ENCODE data around the gene MCHR1. TPM values are rescaled to one million over a fixed set of nuclear protein-coding genes. Genes with fewer than 3 reads are reported as not detected.

MCHR1 gene
- total RNA-seq, 1 donor from 2014 or later = 0.63 TPM

DNA sequence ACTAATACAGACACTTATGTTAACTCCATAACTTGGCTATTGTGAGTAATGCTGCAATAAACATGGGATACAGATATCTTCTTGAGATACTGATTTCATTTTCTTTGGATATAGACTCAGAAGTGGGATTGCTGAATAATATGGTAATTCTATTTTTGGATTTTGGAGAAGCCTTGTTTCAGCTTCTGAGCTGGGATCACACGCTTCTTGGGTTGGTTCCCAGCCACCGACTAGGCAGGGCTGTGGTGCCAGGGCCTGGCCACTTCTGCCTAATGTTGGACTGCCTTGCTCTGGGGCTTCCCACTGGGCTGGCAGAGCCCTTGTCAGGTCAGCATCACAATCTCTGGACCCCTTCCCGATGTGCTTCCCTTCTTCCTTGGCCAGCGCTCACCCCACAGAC, 14.0 kb upstream of the MCHR1 start:
- Histone ChIP-seq H3K36me3 (ENCODE audit: control insufficient read depth, insufficient read depth, low read length) (no peaks in the 10 kb centered on the region), H3K27me3 (ENCODE audit: control insufficient read depth, insufficient read depth, low read length) (no peaks in the 10 kb centered on the region), H3K4me3 (ENCODE audit: low read depth, low read length) (no peak overlapping the region)
- TF ChIP-seq, protein P1, sequence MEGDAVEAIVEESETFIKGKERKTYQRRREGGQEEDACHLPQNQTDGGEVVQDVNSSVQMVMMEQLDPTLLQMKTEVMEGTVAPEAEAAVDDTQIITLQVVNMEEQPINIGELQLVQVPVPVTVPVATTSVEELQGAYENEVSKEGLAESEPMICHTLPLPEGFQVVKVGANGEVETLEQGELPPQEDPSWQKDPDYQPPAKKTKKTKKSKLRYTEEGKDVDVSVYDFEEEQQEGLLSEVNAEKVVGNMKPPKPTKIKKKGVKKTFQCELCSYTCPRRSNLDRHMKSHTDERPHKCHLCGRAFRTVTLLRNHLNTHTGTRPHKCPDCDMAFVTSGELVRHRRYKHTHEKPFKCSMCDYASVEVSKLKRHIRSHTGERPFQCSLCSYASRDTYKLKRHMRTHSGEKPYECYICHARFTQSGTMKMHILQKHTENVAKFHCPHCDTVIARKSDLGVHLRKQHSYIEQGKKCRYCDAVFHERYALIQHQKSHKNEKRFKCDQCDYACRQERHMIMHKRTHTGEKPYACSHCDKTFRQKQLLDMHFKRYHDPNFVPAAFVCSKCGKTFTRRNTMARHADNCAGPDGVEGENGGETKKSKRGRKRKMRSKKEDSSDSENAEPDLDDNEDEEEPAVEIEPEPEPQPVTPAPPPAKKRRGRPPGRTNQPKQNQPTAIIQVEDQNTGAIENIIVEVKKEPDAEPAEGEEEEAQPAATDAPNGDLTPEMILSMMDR (IDR thresholded peaks at IDR 0.05; ENCODE audit: insufficient read depth, low read length, poor library complexity, severe bottlenecking) = no peak
- DNase-seq (ENCODE audit: low read depth) = no peak

DNA sequence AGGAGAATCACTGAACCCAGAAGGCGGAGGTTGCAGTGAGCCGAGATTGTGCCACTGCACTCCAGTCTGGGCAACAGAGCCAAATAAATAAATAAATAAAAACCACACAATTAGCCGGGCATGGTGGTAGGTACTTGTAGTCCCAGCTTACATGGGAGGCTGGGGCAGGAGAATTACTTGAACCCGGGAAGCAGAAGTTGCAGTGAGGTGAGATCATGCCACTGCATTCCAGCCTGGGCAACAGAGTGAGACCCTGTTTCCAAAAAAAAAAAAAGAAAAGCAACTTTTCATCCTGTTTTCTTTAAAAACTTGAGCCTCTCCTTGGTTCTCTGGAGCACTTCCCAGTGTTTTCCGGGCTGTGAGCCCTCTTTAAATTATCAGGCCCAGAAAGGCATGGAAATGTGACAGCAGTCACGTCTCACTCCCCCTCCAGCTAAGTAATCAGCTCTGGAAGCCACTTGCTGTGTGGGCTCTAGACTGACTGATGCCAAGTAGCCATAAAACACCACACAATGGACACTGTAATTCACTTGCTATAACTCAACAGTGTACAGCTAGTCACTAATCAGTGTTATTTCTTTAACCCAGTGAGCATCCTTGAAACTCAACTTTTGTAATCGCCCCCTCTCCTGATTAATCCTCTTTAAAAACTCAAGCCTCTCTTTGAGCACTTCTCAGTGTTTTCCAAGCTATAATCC, 13.0 kb upstream of the MCHR1 start:
- H3K4me3 ChIP-seq (ENCODE audit: low read depth, low read length) = no peak overlapping the region
- DNase-seq (ENCODE audit: low read depth) = no peak
- no peaks in the 10 kb centered on the region for H3K27me3 ChIP-seq (ENCODE audit: control insufficient read depth, insufficient read depth, low read length)
- H3K36me3 ChIP-seq (ENCODE audit: control insufficient read depth, insufficient read depth, low read length) = no peaks in the 10 kb centered on the region
- TF ChIP-seq, protein P1 (IDR thresholded peaks at IDR 0.05; ENCODE audit: insufficient read depth, low read length, poor library complexity, severe bottlenecking) = no peak

DNA sequence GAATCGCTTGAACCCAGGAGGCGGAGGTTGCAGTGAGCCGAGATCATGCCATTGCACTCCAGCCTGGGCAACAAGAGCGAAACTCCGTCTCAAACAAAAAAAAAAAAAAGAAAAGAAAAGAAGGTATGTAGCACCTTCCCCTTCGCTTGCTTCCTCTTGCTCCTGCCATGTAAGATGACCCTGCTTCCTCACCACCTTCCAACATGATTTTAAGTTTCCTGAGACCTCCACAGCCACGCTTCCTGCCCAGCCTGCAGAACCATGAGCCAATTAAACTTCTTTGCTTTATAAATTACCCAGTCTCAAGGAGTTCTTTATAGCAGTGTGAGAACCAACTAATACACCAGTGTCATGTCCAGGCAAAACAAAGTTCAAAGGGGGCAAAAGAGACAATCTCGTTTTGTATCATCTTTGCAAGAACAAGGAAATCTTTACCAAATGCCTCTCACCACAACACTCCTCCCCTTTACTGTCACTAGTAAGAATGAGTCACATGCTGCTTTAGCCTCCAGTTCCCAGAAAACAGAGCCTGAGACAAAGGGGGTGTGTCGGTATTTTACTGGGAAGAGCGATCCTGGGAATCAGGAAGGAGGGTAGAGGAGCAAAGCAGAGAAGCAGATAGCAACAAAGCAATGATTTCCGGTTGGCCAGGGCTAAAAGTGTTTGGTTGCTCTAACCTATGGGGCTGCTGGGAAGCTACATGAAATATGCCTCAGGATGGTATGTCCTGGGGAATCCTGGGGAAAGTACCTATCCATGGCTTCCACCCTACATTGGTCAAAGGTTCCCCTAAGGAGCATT, 10.5 kb upstream of the MCHR1 start:
- peak; percentile 69 for DNase-seq (ENCODE audit: low read depth)
- H3K27me3 ChIP-seq (ENCODE audit: control insufficient read depth, insufficient read depth, low read length) = no peaks in the 10 kb centered on the region
- H3K4me3 ChIP-seq (ENCODE audit: low read depth, low read length) = no peak overlapping the region
- H3K36me3 ChIP-seq (ENCODE audit: control insufficient read depth, insufficient read depth, low read length) = no peaks in the 10 kb centered on the region
- TF ChIP-seq, protein P1 (IDR thresholded peaks at IDR 0.05; ENCODE audit: insufficient read depth, low read length, poor library complexity, severe bottlenecking) = no peak

DNA sequence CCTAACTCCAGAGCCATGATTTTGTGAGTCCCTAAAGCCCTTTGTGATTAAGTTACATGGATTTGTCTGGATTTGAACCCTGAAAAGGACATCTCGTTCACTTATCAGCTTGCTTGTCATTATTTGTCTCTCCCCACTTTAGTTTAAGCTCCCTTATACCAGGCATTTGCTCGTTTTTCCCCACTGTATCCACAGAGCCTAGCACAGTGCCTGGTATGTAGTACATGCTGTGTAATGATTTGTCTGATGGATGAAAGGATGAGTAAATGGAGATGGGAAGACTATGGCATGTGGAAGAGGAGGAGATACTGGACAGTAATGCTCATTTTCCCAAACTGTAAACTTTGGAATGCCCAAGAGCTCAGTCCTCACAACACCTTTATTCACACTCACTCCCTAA, 9.2 kb upstream of the MCHR1 start:
- no peak overlapping the region for H3K4me3 ChIP-seq (ENCODE audit: low read depth, low read length)
- no peak for DNase-seq (ENCODE audit: low read depth)
- H3K36me3 ChIP-seq (ENCODE audit: control insufficient read depth, insufficient read depth, low read length) = no peaks in the 10 kb centered on the region
- H3K27me3 ChIP-seq (ENCODE audit: control insufficient read depth, insufficient read depth, low read length) = no peaks in the 10 kb centered on the region
- TF ChIP-seq, protein P1 (IDR thresholded peaks at IDR 0.05; ENCODE audit: insufficient read depth, low read length, poor library complexity, severe bottlenecking) = no peak

DNA sequence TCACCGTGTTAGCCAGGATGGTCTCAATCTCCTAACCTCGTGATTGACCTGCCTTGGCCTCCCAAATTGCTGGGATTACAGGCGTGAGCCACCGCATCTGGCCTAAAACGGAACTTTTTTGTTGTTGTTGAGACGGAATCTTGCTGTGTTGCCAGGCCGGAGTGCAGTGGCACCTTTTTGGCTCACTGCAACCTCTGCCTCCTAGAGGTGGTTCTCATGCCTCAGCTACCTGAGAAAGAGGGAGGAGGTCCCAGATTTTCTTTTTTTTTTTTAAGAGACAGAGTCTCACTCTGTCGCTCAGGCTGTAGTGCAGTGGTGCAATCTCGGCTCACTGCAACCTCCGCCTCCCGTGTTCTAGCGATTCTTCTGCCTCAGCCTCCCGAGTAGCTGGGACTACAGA, 7.9 kb upstream of the MCHR1 start:
- no peaks in the 10 kb centered on the region for H3K27me3 ChIP-seq (ENCODE audit: control insufficient read depth, insufficient read depth, low read length)
- DNase-seq (ENCODE audit: low read depth) = no peak
- H3K4me3 ChIP-seq (ENCODE audit: low read depth, low read length) = no peak overlapping the region
- TF ChIP-seq, protein P1 (IDR thresholded peaks at IDR 0.05; ENCODE audit: insufficient read depth, low read length, poor library complexity, severe bottlenecking) = no peak
- H3K36me3 ChIP-seq (ENCODE audit: control insufficient read depth, insufficient read depth, low read length) = no peaks in the 10 kb centered on the region
